ENCODE data around the gene HEPACAM. TPM values are rescaled to one million over a fixed set of nuclear protein-coding genes. Genes with fewer than 3 reads are reported as not detected.

Gene HEPACAM
- total RNA-seq, 1 donor, result under 0.01 TPM

- TF ChIP-seq, protein P1, sequence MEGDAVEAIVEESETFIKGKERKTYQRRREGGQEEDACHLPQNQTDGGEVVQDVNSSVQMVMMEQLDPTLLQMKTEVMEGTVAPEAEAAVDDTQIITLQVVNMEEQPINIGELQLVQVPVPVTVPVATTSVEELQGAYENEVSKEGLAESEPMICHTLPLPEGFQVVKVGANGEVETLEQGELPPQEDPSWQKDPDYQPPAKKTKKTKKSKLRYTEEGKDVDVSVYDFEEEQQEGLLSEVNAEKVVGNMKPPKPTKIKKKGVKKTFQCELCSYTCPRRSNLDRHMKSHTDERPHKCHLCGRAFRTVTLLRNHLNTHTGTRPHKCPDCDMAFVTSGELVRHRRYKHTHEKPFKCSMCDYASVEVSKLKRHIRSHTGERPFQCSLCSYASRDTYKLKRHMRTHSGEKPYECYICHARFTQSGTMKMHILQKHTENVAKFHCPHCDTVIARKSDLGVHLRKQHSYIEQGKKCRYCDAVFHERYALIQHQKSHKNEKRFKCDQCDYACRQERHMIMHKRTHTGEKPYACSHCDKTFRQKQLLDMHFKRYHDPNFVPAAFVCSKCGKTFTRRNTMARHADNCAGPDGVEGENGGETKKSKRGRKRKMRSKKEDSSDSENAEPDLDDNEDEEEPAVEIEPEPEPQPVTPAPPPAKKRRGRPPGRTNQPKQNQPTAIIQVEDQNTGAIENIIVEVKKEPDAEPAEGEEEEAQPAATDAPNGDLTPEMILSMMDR (IDR thresholded peaks at IDR 0.05; ENCODE audit: extremely low read depth, low read depth, low read length), result no peak
- DNase-seq (ENCODE audit: insufficient read length, low spot score, missing footprints), result peak; percentile 79
Measured at GRCh38 chr11:124879493-124880289, 56.2 kb downstream of the HEPACAM start.

GRCh38 chr11:124878759-124879492 lies 56.9 kb downstream of the HEPACAM start:
- H3K27ac ChIP-seq (ENCODE audit: low read depth, low read length), result no peak overlapping the region
- DNase-seq (ENCODE audit: insufficient read length, low spot score, missing footprints), result peak; percentile 22
- H4K20me1 ChIP-seq (ENCODE audit: insufficient read depth, low read length), result no peaks in the 10 kb centered on the region
- H2AFZ ChIP-seq (ENCODE audit: low read length), result no peak overlapping the region
- TF ChIP-seq, protein P1 (IDR thresholded peaks at IDR 0.05; ENCODE audit: extremely low read depth, low read depth, low read length), result no peak
- no peaks in the 10 kb centered on the region for H3K36me3 ChIP-seq (ENCODE audit: insufficient read depth, low read length)
- H3K4me3 ChIP-seq (ENCODE audit: insufficient read depth, low read length), result no peak overlapping the region
- peaks cover 2% of the 10 kb centered on the region for H3K27me3 ChIP-seq (ENCODE audit: insufficient read depth, low read length)
- no peaks in the 10 kb centered on the region for H3K4me1 ChIP-seq (ENCODE audit: insufficient read depth, low read length)
- H3K9me3 ChIP-seq (ENCODE audit: low read depth, low read length), result no peaks in the 10 kb centered on the region
- no peak overlapping the region for H3K4me2 ChIP-seq (ENCODE audit: insufficient read depth, low read length)
- H3K79me2 ChIP-seq (ENCODE audit: insufficient read depth, low read length), result no peaks in the 10 kb centered on the region

More at GRCh38 chr11:124879493-124880289, 56.2 kb downstream of the HEPACAM start:
- no peak overlapping the region for H3K4me3 ChIP-seq (ENCODE audit: insufficient read depth, low read length)
- no peak overlapping the region for H2AFZ ChIP-seq (ENCODE audit: low read length)
- no peaks in the 10 kb centered on the region for H3K4me1 ChIP-seq (ENCODE audit: insufficient read depth, low read length)
- no peaks in the 10 kb centered on the region for H4K20me1 ChIP-seq (ENCODE audit: insufficient read depth, low read length)
- H3K27me3 ChIP-seq (ENCODE audit: insufficient read depth, low read length), result no peaks in the 10 kb centered on the region
- no peaks in the 10 kb centered on the region for H3K9me3 ChIP-seq (ENCODE audit: low read depth, low read length)
- no peak overlapping the region for H3K4me2 ChIP-seq (ENCODE audit: insufficient read depth, low read length)
- no peaks in the 10 kb centered on the region for H3K36me3 ChIP-seq (ENCODE audit: insufficient read depth, low read length)
- H3K27ac ChIP-seq (ENCODE audit: low read depth, low read length), result no peak overlapping the region
- no peaks in the 10 kb centered on the region for H3K79me2 ChIP-seq (ENCODE audit: insufficient read depth, low read length)

- Histone ChIP-seq H3K27ac (ENCODE audit: low read depth, low read length) (no peak overlapping the region), H2AFZ (ENCODE audit: low read length) (no peak overlapping the region), H3K27me3 (ENCODE audit: insufficient read depth, low read length) (peaks cover 9% of the 10 kb centered on the region), H4K20me1 (ENCODE audit: insufficient read depth, low read length) (no peaks in the 10 kb centered on the region), H3K4me1 (ENCODE audit: insufficient read depth, low read length) (no peaks in the 10 kb centered on the region), H3K9me3 (ENCODE audit: low read depth, low read length) (no peaks in the 10 kb centered on the region), H3K36me3 (ENCODE audit: insufficient read depth, low read length) (no peaks in the 10 kb centered on the region), H3K4me3 (ENCODE audit: insufficient read depth, low read length) (no peak overlapping the region), H3K4me2 (ENCODE audit: insufficient read depth, low read length) (no peak overlapping the region), H3K79me2 (ENCODE audit: insufficient read depth, low read length) (no peaks in the 10 kb centered on the region)
- TF ChIP-seq, protein P1 (IDR thresholded peaks at IDR 0.05; ENCODE audit: extremely low read depth, low read depth, low read length), result no peak
- DNase-seq (ENCODE audit: insufficient read length, low spot score, missing footprints), result no peak
Measured at GRCh38 chr11:124877910-124878758, 57.7 kb downstream of the HEPACAM start.

All from osteoblast (primary cell).